Progenitor cell of endocrine pancreas (in vitro differentiated cells): ENCODE data around the gene SMIM36. TPM values are rescaled to one million over a fixed set of nuclear protein-coding genes. Genes with fewer than 3 reads are reported as not detected.

Experiments
- DNase-seq: peaks from one replicate; pipeline ENCODE4 v3.0.0; 2021; ENCODE audit warnings: low spot score; ENCODE audit not compliant: unreplicated experiment
- H3K27ac Mint-ChIP-seq: 2 replicates; pipeline ENCODE4 v1.8.0; 2021; ENCODE audit warnings: mild to moderate bottlenecking, moderate library complexity, mixed read lengths
- H3K27me3 Mint-ChIP-seq: 2 replicates; pipeline ENCODE4 v1.8.0; 2021; ENCODE audit warnings: mixed read lengths
- H3K36me3 Mint-ChIP-seq: 2 replicates; pipeline ENCODE4 v1.8.0; 2022; ENCODE audit warnings: mixed read lengths; ENCODE audit not compliant: insufficient read depth
- H3K4me1 Mint-ChIP-seq: 2 replicates; pipeline ENCODE4 v1.8.0; 2021; ENCODE audit warnings: low read depth, mixed read lengths
- H3K4me3 Mint-ChIP-seq: 2 replicates; pipeline ENCODE4 v1.8.0; 2021; ENCODE audit warnings: low read depth, mild to moderate bottlenecking, moderate library complexity, mixed read lengths
- H3K9me3 Mint-ChIP-seq: 2 replicates; pipeline ENCODE4 v1.8.0; 2021; ENCODE audit warnings: low read depth, mixed read lengths
- CTCF ChIP-seq: fragments of 200-600 bp; sonication (generic); IDR thresholded peaks from one replicate; pipeline ENCODE4 v1.5.0; 2021; ENCODE audit warnings: antibody characterized with exemption, mild to moderate bottlenecking; ENCODE audit not compliant: unreplicated experiment
- total RNA-seq: library from RNA; stranded (reverse); gene quantifications from 2 replicates; pipeline ENCODE4 v1.2.1, GENCODE V29; 2021

SMIM36 gene
- total RNA-seq, 1 donor from 2014 or later = not detected

GRCh38 chr17:55452139-55452790 lies 59.0 kb downstream of the SMIM36 start:
- H3K36me3 Mint-ChIP-seq = no peaks in the 10 kb centered on the region
- TF ChIP-seq CTCF = no peak
- no peak overlapping the region for H3K4me3 Mint-ChIP-seq
- peaks cover 3% of the 10 kb centered on the region for H3K9me3 Mint-ChIP-seq
- H3K4me1 Mint-ChIP-seq = peaks cover 1% of the 10 kb centered on the region
- H3K27me3 Mint-ChIP-seq = no peaks in the 10 kb centered on the region
- H3K27ac Mint-ChIP-seq = no peak overlapping the region
- DNase-seq = no peak

GRCh38 chr17:55451758-55452138 lies 59.5 kb downstream of the SMIM36 start:
- no peak for TF ChIP-seq CTCF
- Mint-ChIP-seq H3K4me3 (no peak overlapping the region), H3K4me1 (peaks cover 3% of the 10 kb centered on the region), H3K27me3 (no peaks in the 10 kb centered on the region), H3K27ac (no peak overlapping the region), H3K36me3 (no peaks in the 10 kb centered on the region), H3K9me3 (peaks cover 3% of the 10 kb centered on the region)
- no peak for DNase-seq

GRCh38 chr17:55451203-55451641 lies 60.0 kb downstream of the SMIM36 start:
- H3K4me3 Mint-ChIP-seq = no peak overlapping the region
- peaks cover 3% of the 10 kb centered on the region for H3K9me3 Mint-ChIP-seq
- TF ChIP-seq CTCF = no peak
- no peaks in the 10 kb centered on the region for H3K27me3 Mint-ChIP-seq
- no peaks in the 10 kb centered on the region for H3K36me3 Mint-ChIP-seq
- DNase-seq = no peak
- H3K27ac Mint-ChIP-seq = no peak overlapping the region
- peaks cover 7% of the 10 kb centered on the region for H3K4me1 Mint-ChIP-seq

GRCh38 chr17:55450232-55450825 lies 60.9 kb downstream of the SMIM36 start:
- TF ChIP-seq CTCF = no peak
- H3K9me3 Mint-ChIP-seq = peaks cover 3% of the 10 kb centered on the region
- no peak for DNase-seq
- no peak overlapping the region for H3K27ac Mint-ChIP-seq
- H3K4me3 Mint-ChIP-seq = no peak overlapping the region
- no peaks in the 10 kb centered on the region for H3K36me3 Mint-ChIP-seq
- no peaks in the 10 kb centered on the region for H3K27me3 Mint-ChIP-seq
- peaks cover 7% of the 10 kb centered on the region for H3K4me1 Mint-ChIP-seq

GRCh38 chr17:55448681-55449080 lies 62.6 kb downstream of the SMIM36 start:
- no peak overlapping the region for H3K27ac Mint-ChIP-seq

More at GRCh38 chr17:55448681-55449080, 62.6 kb downstream of the SMIM36 start:
- peaks cover 17% of the 10 kb centered on the region for H3K4me1 Mint-ChIP-seq
- no peak for TF ChIP-seq CTCF
- no peaks in the 10 kb centered on the region for H3K36me3 Mint-ChIP-seq
- no peak for DNase-seq
- no peaks in the 10 kb centered on the region for H3K27me3 Mint-ChIP-seq
- no peak overlapping the region for H3K4me3 Mint-ChIP-seq
- peaks cover 3% of the 10 kb centered on the region for H3K9me3 Mint-ChIP-seq
